Neural progenitor cell (in vitro differentiated cells): ENCODE data around the gene NFIA.

Source experiments
- CTCF ChIP-seq: fragments of 200-600 bp; sonication (generic); IDR thresholded peaks from 2 replicates; pipeline ENCODE4 v1.5.1; 2017; ENCODE audit warnings: antibody characterized with exemption, mild to moderate bottlenecking
- EZH2 ChIP-seq: fragments of 200-600 bp; sonication (generic); IDR thresholded peaks from 2 replicates; pipeline ENCODE4 v1.6.1; 2017; ENCODE audit warnings: antibody characterized with exemption, mild to moderate bottlenecking, moderate library complexity
- EZH2phosphoT487 ChIP-seq: fragments of 200-600 bp; sonication (generic); IDR thresholded peaks from 2 replicates; pipeline ENCODE4 v1.6.1; 2017; ENCODE audit warnings: antibody characterized with exemption

GRCh38 chr1:61097722-61098121 is 15.4 kb downstream of the NFIA start:
- TF ChIP-seq EZH2 (no peak), CTCF (no peak), EZH2phosphoT487 (no peak)
